Uterus (tissue), 2 donors: ENCODE data around the gene BDKRB2.

Source experiments
- CTCF ChIP-seq, 4 experiments: fragments of 200-600 bp in 2 of 4; fragments of 450-650 bp in 2 of 4; sonication (generic) in 2 of 4; IDR thresholded peaks; one replicate each; pipeline ENCODE4 v1.5.1; 2016 to 2019; ENCODE audit warnings: antibody characterized with exemption in 4 of 4, mild to moderate bottlenecking in 2 of 4, moderate library complexity in 1 of 4
- POLR2A ChIP-seq, 2 donors: fragments of 450-650 bp; IDR thresholded peaks; one replicate each; pipeline ENCODE4 v1.6.1; 2016; ENCODE audit warnings: antibody characterized with exemption in 2 of 2, mild to moderate bottlenecking in 1 of 2, moderate library complexity in 1 of 2

GRCh38 chr14:96251656-96252155, 47.1 kb downstream of the BDKRB2 start:
- TF ChIP-seq CTCF (IDR thresholded peaks at IDR 0.05) = no peak
- no peak for TF ChIP-seq POLR2A (IDR thresholded peaks at IDR 0.05)
